Measurements from ENCODE around the gene MTMR12.

MTMR12 gene

DNA sequence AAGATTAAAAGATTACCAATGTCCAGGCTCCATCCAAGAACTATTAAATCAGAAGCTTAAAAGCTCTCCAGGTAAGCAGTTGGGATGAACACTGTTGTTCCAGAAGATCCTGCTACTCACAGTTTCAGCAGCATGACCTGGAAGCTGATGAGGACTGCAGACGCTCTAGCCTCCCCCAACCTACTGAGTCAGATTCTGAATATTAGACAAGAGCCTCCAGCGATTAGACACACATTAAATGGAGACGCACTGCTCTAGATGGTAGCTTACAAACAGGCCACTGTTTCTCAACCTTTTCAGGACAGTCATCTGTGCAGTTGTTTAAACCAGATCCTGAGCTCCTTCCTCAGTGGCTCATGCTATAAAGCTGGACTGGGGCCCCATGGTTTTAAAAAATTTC lies 54.3 kb downstream of the MTMR12 start:
- peaks cover 91% of the 10 kb centered on the region for H3K36me3 Mint-ChIP-seq
- H3K9me3 Mint-ChIP-seq = no peaks in the 10 kb centered on the region
- H3K4me3 Mint-ChIP-seq = no peak overlapping the region
- H3K4me1 Mint-ChIP-seq = peaks cover 15% of the 10 kb centered on the region
- DNase-seq (ENCODE audit: low spot score in 2 of 2) (no peak), ATAC-seq (no peak)
- peak overlapping the region; percentile 79 for H3K27ac Mint-ChIP-seq

DNA sequence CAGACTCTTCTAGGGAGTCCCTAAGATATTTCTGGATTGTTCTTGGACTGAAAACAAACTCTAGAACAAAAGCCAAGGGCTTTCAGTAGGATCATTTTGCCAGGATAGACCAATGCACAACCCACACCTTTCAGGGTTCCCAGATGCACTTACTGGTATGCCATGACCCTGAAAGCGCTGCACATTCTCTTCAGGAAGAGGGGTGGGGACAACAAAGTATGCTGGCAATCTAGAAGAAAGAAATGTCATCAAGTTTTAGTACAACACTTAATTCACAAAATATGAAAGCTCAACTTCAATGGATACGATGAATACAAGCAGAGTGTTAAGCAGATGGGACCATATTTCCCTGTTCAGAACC lies 57.2 kb downstream of the MTMR12 start:
- peak overlapping the region; percentile 26 for H3K27ac Mint-ChIP-seq
- DNase-seq (ENCODE audit: low spot score in 2 of 2) = no peak
- no peak for ATAC-seq
- no peaks in the 10 kb centered on the region for H3K9me3 Mint-ChIP-seq
- no peak overlapping the region for H3K4me3 Mint-ChIP-seq
- peaks cover 88% of the 10 kb centered on the region for H3K36me3 Mint-ChIP-seq
- peaks cover 10% of the 10 kb centered on the region for H3K4me1 Mint-ChIP-seq

DNA sequence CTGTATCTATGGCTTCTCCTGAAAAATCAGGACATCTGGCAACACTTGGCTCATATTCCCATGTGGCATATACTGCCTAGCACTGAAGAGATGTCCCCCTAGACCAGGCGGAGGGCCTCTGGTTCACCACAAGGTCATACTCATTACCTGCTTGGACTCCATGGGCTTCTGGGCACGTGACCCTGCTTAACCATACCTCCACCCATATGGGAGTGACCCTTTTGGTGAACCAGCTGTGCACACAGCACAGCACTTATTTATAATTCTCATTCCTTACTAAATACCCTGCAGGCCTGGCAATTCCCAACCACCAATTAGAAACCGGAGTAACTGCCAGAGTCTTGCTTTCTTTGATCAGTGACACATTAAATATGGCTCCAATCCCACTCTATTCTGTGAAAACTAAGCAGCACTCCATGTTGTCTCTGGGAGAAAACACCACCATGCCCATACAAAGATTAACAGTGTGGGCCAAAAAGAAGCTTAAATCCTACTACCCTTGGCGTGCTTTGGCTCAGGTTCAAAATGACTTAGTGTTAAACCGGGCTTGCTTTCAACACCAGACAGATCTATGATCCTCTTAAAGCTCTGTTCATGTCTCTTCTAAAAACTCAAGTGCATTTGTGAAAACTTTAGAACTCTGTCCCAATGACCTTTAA lies 57.7 kb downstream of the MTMR12 start:
- DNase-seq (ENCODE audit: low spot score in 2 of 2) (no peak), ATAC-seq (no peak)
- H3K27ac Mint-ChIP-seq = peak overlapping the region; percentile 26
- H3K4me1 Mint-ChIP-seq = peaks cover 6% of the 10 kb centered on the region
- no peaks in the 10 kb centered on the region for H3K9me3 Mint-ChIP-seq
- H3K36me3 Mint-ChIP-seq = peaks cover 82% of the 10 kb centered on the region
- no peak overlapping the region for H3K4me3 Mint-ChIP-seq

DNA sequence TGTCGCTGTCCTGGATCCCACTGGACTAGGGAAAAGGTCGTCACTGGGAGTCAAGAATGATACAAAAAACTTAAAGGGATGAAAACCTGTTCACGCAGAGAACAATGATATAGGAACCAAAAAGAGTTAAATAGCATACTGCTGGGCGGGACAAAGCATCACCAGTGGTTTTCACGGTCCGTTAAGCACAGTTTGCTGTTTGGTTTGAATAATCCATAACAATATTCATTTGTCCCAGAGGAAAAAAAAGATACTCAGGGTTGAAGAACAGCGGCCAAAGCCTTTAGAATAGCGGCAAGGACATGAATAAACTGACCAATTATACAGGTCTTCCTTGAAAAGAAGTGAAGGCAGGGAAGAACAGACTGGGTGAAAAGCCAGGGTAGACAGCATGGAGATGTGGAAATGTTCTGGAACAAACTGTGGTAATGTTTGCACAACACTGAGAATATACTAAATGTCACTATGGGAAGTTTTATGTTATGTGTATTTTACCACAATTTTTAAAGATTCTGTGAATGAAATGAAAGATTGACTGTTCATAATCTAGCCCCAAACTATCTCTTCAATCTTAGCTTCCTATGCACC lies 60.8 kb downstream of the MTMR12 start:
- DNase-seq (ENCODE audit: low spot score in 2 of 2) (no peak), ATAC-seq (no peak)
- Mint-ChIP-seq H3K27ac (peak overlapping the region; percentile 77), H3K36me3 (peaks cover 70% of the 10 kb centered on the region), H3K4me1 (peaks cover 4% of the 10 kb centered on the region), H3K9me3 (no peaks in the 10 kb centered on the region), H3K4me3 (no peak overlapping the region)

DNA sequence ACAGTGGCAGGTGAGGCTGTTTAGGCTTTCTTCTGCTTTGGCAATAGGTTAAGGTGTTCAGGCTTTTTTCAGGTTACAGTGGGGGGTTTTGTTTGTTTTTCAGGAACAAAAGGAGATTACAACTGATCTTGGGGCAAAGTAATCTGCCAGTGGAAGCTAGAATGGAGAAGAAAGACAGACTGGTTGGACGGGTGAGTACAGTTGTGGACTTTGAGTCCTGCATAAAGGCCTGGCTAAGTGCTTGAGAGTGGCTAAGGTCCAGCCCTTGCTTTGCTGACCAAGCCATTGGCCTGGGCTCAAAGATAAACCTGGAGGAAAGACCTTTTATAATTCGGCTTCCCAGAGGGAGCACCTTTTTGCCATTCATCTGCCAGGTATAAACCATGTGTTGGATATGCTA lies 63.1 kb downstream of the MTMR12 start:
- Mint-ChIP-seq H3K9me3 (no peaks in the 10 kb centered on the region), H3K4me1 (peaks cover 4% of the 10 kb centered on the region), H3K4me3 (no peak overlapping the region), H3K36me3 (peaks cover 78% of the 10 kb centered on the region), H3K27ac (peak overlapping the region; percentile 66)
- ATAC-seq (no peak), DNase-seq (ENCODE audit: low spot score in 2 of 2) (no peak)

DNA sequence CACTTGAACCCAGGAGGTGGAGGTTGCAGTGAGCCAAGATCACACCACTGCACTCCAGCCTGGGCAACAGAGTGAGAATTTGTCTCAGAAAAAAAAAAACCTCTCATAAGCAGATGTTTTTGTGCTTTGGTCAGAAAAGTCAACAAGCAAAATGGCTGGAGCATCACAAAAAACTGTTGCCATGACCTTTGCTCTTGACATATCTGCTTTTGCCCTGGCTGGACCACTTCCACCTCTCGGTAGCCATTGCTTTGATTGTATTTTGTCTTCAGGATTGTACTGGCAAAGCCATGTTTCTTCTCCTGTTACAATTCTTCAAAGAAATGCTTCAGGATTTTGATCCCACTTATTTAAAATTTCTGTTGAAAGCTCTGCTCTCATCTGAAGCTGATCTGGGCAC lies 67.0 kb downstream of the MTMR12 start:
- Mint-ChIP-seq H3K36me3 (peaks cover 74% of the 10 kb centered on the region), H3K4me1 (peaks cover 20% of the 10 kb centered on the region), H3K4me3 (no peak overlapping the region), H3K27ac (no peak overlapping the region), H3K9me3 (no peaks in the 10 kb centered on the region)
- DNase-seq (ENCODE audit: low spot score in 2 of 2) = no peak
- ATAC-seq = no peak

DNA sequence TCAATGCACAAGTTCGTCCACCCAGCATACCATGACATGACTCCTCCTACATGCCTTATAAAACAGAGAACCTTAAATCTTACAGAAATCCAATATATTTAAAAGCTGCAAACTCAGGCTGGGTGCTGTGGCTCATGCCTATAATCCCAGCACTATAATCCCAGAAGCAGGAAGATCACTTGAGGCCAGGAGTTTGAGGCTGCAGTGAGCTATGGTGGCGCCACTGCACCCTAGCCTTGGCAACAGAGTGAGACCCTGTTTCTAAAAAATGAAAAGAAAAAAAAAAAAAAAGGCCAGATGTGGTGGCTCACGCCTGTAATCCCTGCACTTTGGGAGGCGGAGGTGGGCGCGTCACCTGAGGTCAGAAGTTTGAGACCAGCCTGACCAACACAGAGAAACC lies 68.7 kb downstream of the MTMR12 start:
- ATAC-seq = no peak
- Mint-ChIP-seq H3K4me1 (peaks cover 21% of the 10 kb centered on the region), H3K9me3 (no peaks in the 10 kb centered on the region), H3K36me3 (peaks cover 76% of the 10 kb centered on the region), H3K27ac (no peak overlapping the region), H3K4me3 (no peak overlapping the region)
- DNase-seq (ENCODE audit: low spot score in 2 of 2) = no peak

DNA sequence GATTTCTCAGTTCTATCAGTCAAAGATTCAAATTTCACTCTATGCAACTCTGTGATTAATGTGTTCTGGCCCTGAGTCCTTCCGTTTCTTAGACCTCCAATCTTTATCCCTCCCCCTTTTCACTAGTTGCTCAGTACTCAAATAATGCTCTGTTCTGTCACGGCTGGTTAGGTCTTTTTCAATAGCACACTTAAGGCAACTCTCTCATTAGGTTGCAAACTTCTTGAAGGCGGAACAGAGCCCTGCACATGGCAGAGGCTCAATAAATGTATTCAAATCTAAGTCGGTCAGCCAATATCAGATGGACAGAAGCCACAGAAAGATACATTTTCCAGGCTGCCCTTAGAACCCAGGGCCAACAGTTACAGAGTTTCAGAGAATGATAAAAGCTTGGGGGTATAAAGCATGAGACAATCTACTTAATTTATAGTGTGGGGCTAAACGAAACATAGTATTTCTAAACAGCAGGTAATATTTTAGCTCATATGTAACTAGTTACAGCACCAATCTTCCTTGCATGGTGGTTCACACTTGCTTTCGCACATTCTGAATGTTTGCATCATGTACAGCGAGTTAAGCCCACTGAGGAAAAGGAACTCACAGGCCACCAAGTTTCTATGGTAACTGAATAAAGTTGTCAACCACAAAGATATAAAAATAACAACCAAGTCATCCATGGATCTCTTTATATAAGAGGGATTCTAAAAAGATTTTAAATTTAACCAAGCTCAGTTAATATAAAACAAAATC lies 71.5 kb downstream of the MTMR12 start:
- H3K27ac Mint-ChIP-seq = peak overlapping the region; percentile 10
- H3K4me1 Mint-ChIP-seq = peaks cover 21% of the 10 kb centered on the region
- H3K36me3 Mint-ChIP-seq = peaks cover 76% of the 10 kb centered on the region
- DNase-seq (ENCODE audit: low spot score in 2 of 2) (no peak), ATAC-seq (peak; percentile 47)
- no peaks in the 10 kb centered on the region for H3K9me3 Mint-ChIP-seq
- no peak overlapping the region for H3K4me3 Mint-ChIP-seq

DNA sequence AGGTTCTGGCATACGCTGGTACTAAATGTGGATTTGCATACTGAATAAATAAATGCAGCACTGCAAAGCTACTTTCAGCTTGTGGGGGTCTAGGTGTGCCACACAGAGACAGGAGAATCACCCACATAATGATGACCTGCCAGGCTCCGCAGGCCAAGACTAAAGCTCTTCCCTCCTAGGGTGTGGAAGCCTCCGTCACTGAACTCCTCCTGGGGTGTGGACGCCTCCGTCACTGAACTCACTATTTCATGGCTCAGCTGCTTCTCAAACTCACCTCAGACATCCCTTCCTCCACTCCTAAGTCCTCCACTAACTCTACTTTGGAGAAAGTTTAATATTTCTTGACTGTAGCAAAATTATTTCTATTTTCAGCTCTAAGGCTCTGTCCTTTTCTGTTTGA lies 73.4 kb downstream of the MTMR12 start:
- DNase-seq (ENCODE audit: low spot score in 2 of 2) (no peak), ATAC-seq (no peak)
- H3K27ac Mint-ChIP-seq = peak overlapping the region; percentile 3
- no peaks in the 10 kb centered on the region for H3K9me3 Mint-ChIP-seq
- peaks cover 64% of the 10 kb centered on the region for H3K36me3 Mint-ChIP-seq
- H3K4me1 Mint-ChIP-seq = peaks cover 21% of the 10 kb centered on the region
- no peak overlapping the region for H3K4me3 Mint-ChIP-seq

DNA sequence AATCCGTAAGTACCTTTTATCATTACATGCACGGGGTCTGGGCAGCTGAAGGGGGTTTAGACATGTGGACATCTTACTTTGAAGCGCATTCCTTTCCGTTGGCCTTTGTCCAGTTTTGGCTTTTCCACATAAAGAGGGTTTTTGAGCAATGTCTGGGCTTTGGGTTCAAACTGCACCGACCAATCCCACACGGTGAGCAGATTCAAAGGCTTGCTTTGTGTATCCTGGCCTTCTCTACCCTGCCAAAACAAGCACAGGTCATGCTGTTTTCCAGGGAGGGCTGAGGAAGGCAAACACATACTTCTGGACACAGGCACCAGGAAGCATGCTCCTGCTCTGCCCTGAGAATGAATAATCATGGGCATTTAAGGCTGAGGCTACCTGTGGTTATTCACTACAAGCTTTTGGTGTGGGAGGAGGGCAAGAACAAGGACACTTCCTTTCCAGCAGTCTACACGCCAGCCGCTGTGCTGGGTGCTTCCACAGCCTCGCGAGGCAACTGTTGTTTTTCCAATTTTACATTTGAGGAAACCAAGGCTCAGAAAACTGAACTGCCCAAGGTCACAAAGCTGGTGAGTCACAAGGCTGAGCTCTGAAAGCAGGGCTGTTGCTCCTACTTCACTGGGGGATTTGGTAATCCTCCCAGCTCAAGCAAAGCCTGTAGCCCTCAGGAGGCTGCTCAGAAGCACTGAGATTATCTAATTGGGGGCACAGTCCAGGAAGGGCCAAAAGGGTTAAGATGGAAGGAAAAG lies 78.9 kb downstream of the MTMR12 start:
- no peak overlapping the region for H3K4me3 Mint-ChIP-seq
- H3K36me3 Mint-ChIP-seq = peaks cover 52% of the 10 kb centered on the region
- peaks cover 11% of the 10 kb centered on the region for H3K4me1 Mint-ChIP-seq
- DNase-seq (ENCODE audit: low spot score in 2 of 2) = no peak
- H3K9me3 Mint-ChIP-seq = no peaks in the 10 kb centered on the region
- ATAC-seq = no peak
- peak overlapping the region; percentile 76 for H3K27ac Mint-ChIP-seq

DNA sequence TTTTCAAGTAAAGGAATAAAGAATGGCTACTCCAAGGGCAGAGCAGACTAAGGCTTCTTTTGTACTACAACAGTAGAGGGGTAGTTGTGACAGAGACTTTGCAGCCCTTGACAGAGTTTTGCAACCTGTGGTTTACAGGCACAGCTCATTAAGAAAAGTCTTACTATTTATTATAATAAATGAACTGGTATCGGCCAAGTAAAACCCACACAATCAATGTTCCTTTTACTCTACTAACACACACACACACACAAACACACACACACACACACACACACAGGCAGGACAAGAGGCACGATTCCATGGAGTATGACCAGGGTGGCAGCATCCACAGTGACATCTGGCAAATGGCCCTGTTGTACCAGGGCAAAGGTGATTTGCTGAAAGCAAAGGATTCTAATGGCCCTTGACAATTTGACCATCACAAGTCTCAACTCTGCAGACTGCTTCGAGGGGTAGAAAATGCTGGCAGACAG lies 79.5 kb downstream of the MTMR12 start:
- peaks cover 50% of the 10 kb centered on the region for H3K36me3 Mint-ChIP-seq
- DNase-seq (ENCODE audit: low spot score in 2 of 2) = no peak
- H3K27ac Mint-ChIP-seq = no peak overlapping the region
- no peaks in the 10 kb centered on the region for H3K9me3 Mint-ChIP-seq
- H3K4me1 Mint-ChIP-seq = peaks cover 14% of the 10 kb centered on the region
- ATAC-seq = no peak
- H3K4me3 Mint-ChIP-seq = no peak overlapping the region

DNA sequence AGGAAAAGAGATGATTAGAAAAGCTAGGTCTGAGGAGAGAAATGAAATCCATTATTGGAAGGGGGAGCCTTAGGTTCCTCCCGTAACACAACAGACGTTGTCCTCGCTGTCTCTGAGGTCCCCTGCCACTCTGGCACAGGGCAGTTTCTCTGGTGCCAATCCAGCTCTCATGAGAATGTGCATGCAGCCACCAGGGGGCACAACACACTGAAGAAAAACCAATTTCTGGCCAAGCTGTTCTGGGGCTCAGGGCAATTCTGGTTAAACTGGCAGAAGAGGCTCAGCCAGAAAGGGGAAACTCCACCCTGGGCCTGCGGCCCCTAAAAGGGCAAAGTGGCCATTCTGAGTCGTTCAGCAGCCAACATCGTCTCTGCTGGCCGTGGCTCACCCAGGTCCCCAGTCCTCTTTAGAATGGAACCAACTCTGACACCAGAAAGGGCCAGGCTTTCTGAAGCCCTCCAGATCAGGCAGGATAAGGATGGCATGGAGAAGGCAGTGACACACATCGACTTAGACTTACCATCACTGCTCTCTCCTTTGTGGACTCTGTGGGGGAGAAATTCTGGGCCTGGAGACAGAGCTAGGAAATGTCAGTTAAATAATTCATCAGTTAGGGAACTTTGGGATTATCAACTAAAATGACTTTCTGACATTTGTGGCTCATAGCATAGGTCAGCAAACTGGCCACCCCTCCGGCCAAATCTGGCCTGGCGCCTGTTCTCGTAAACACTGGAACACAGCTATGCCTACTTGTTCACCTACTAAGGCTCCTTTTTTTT lies 80.1 kb downstream of the MTMR12 start:
- ATAC-seq = peak; percentile 94
- DNase-seq (ENCODE audit: low spot score in 2 of 2) = peak; percentile 74 to 89
- H3K4me3 Mint-ChIP-seq = no peak overlapping the region
- peaks cover 51% of the 10 kb centered on the region for H3K36me3 Mint-ChIP-seq
- peak overlapping the region; percentile 92 for H3K27ac Mint-ChIP-seq
- no peaks in the 10 kb centered on the region for H3K9me3 Mint-ChIP-seq
- peaks cover 14% of the 10 kb centered on the region for H3K4me1 Mint-ChIP-seq

DNA sequence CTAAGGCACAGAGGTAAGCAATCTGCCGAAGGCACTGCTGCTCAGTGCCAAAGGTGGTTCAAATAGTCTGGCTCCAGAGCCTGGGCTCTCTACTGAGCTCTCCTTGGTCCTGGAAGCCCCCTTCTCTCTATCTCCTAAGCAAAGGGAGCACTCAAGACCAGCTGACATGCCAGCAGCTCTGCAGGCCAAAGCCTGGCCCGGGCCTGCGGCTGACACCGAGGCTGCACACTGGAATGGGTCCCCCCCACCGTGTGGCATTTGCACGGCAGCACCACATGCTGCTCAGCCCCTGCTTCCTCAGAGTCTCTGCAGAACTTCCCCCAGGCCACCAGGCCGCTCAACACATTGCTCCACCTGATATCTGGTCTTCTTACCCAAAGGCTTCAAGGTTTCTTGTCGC lies 80.8 kb downstream of the MTMR12 start:
- peak overlapping the region; percentile 92 for H3K27ac Mint-ChIP-seq

DNA sequence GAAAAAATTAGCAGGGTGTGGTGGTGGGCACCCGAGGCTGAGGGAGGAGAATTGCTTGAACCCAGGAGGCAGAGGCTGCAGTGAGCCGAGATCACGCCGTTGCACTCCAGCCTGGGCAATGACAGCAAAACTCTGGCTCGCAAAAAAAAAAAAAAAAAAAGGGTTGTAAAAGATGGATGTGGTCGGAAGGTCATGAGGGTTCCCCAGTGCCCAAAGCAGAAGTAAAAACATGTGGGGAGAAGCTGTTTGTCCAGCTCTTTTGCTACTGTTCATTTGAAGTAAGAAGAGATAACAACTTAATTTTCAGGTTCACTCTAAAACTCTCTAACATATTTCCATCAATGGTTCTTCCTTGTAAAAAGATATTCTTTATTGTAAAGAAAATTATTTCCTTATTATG lies 81.5 kb downstream of the MTMR12 start:
- ATAC-seq (no peak), DNase-seq (ENCODE audit: low spot score in 2 of 2) (no peak)
- peaks cover 50% of the 10 kb centered on the region for H3K36me3 Mint-ChIP-seq
- no peak overlapping the region for H3K4me3 Mint-ChIP-seq
- no peaks in the 10 kb centered on the region for H3K9me3 Mint-ChIP-seq
- peaks cover 14% of the 10 kb centered on the region for H3K4me1 Mint-ChIP-seq
- H3K27ac Mint-ChIP-seq = peak overlapping the region; percentile 54

More for the DNA sequence above, 80.8 kb downstream of the MTMR12 start:
- ATAC-seq = no peak
- Mint-ChIP-seq H3K36me3 (peaks cover 50% of the 10 kb centered on the region), H3K9me3 (no peaks in the 10 kb centered on the region), H3K4me3 (no peak overlapping the region), H3K4me1 (peaks cover 14% of the 10 kb centered on the region)
- no peak for DNase-seq (ENCODE audit: low spot score in 2 of 2)

All from stimulated activated effector memory CD8-positive, alpha-beta T cell treated with anti-CD3 and anti-CD28 coated beads, Interleukin-12 subunit alpha, Interleukin-12 subunit beta, amount 100 ng/mL, for 72 hours (primary cell).